SK-N-SH (cell line): ENCODE results near the gene RFXANK. TPM values are rescaled to one million over a fixed set of nuclear protein-coding genes. Genes with fewer than 3 reads are reported as not detected.

Experiments used
- CTCF ChIA-PET: fragments of 300-600, 350-600 bp; formaldehyde crosslinking; extraction: SDS; loops from one replicate; lab custom pipeline; 2021; lab: Yijun Ruan, JAX
- POLR2A ChIA-PET: fragments of 350-600 bp; sonication (Branson Sonifier 250); formaldehyde crosslinking; extraction: SDS; loops from one replicate; lab custom pipeline; 2020; ENCODE audit warnings: antibody characterized with exemption, inconsistent platforms; lab: Yijun Ruan, JAX
- DNase-seq: peaks from one replicate; pipeline ENCODE4 v3.0.0; 2012
- H2AFZ ChIP-seq: fragments of 200-600 bp; sonication (generic); 2 replicates; pipeline ENCODE4 v1.8.1; 2016; ENCODE audit warnings: antibody characterized with exemption, mild to moderate bottlenecking, low read depth
- H3F3A ChIP-seq: fragments of 200-600 bp; sonication (generic); replicated peaks from 2 replicates; pipeline ENCODE3; 2016; ENCODE audit warnings: antibody characterized with exemption, mild to moderate bottlenecking; ENCODE audit not compliant: insufficient read depth
- H3K27ac ChIP-seq, 2 experiments: fragments of 200-500 bp in 1 of 2; fragments of 200-600 bp in 1 of 2; sonication (Bioruptor generic) in 1 of 2; sonication (generic), shearing (Covaris generic) in 1 of 2; 2 replicates each; pipeline versions ENCODE4 v1.5.1 to v1.6.1; 2014 to 2016; ENCODE audit warnings: low read depth in 2 of 2, inconsistent platforms in 1 of 2, low read length in 1 of 2, mild to moderate bottlenecking in 1 of 2, mixed read lengths in 1 of 2
- H3K27me3 ChIP-seq: fragments of 200-600 bp; sonication (generic), shearing (Covaris generic); 2 replicates; pipeline ENCODE4 v1.6.1; 2016; ENCODE audit warnings: mixed run types; ENCODE audit not compliant: insufficient read depth
- H3K36me3 ChIP-seq, 2 experiments: fragments of 200-500 bp in 1 of 2; fragments of 200-600 bp in 1 of 2; sonication (Bioruptor generic) in 1 of 2; sonication (generic) in 1 of 2; replicated peaks in 1 of 2; 2 replicates each; pipeline versions ENCODE3 to v1.5.1; 2014 to 2016; ENCODE audit warnings: low read length in 1 of 2, mild to moderate bottlenecking in 1 of 2; ENCODE audit not compliant: insufficient read depth in 2 of 2, control insufficient read depth in 1 of 2
- H3K4me1 ChIP-seq, 2 experiments: fragments of 200-500 bp in 1 of 2; fragments of 200-600 bp in 1 of 2; sonication (Bioruptor generic) in 1 of 2; sonication (generic), shearing (Covaris generic) in 1 of 2; 2 replicates each; pipeline versions ENCODE4 v1.5.1 to v1.6.1; 2014 to 2016; ENCODE audit warnings: low read depth in 1 of 2, low read length in 1 of 2, mixed run types in 1 of 2; ENCODE audit not compliant: insufficient read depth in 2 of 2, control insufficient read depth in 1 of 2
- H3K4me2 ChIP-seq: fragments of 200-600 bp; sonication (generic), shearing (Covaris generic); 2 replicates; pipeline ENCODE4 v1.6.1; 2017; ENCODE audit warnings: mixed run types
- H3K4me3 ChIP-seq, 2 experiments: fragments of 200-500 bp in 1 of 2; fragments of 200-600 bp in 1 of 2; sonication (Bioruptor generic) in 1 of 2; sonication (generic), shearing (Covaris generic) in 1 of 2; 2 replicates each; pipeline versions ENCODE4 v1.5.1 to v1.8.1; 2014 to 2016; ENCODE audit warnings: low read depth in 2 of 2, inconsistent platforms in 1 of 2, low read length in 1 of 2, mild to moderate bottlenecking in 1 of 2, mixed read lengths in 1 of 2, moderate library complexity in 1 of 2
- H3K79me2 ChIP-seq: fragments of 200-600 bp; sonication (generic); 2 replicates; pipeline ENCODE4 v1.8.1; 2017; ENCODE audit warnings: mild to moderate bottlenecking; ENCODE audit not compliant: insufficient read depth
- H3K9ac ChIP-seq: fragments of 200-600 bp; sonication (generic); 2 replicates; pipeline ENCODE4 v1.6.1; 2017; ENCODE audit warnings: mixed run types
- H3K9me2 ChIP-seq: fragments of 200-600 bp; sonication (generic); 2 replicates; pipeline ENCODE4 v1.6.1; 2017; ENCODE audit warnings: mixed run types
- H3K9me3 ChIP-seq: fragments of 200-600 bp; sonication (generic); 2 replicates; pipeline ENCODE4 v1.6.1; 2017; ENCODE audit warnings: mixed run types, mild to moderate bottlenecking, moderate library complexity
- H4K20me1 ChIP-seq: fragments of 200-600 bp; sonication (generic); 2 replicates; pipeline ENCODE4 v1.6.1; 2017; ENCODE audit warnings: mild to moderate bottlenecking, mixed run types; ENCODE audit not compliant: insufficient read depth
- CHD2 ChIP-seq: fragments of 150-350 bp; IDR thresholded peaks from 2 replicates; pipeline ENCODE4 v1.6.1; 2018; ENCODE audit warnings: low read length; ENCODE audit not compliant: partially characterized antibody
- CTCF ChIP-seq: fragments of 200-600 bp; sonication (generic); IDR thresholded peaks from 2 replicates; pipeline ENCODE4 v1.6.1; 2017; ENCODE audit warnings: antibody characterized with exemption, mild to moderate bottlenecking, moderate library complexity
- EZH2phosphoT487 ChIP-seq: fragments of 200-600 bp; sonication (generic); IDR thresholded peaks from 2 replicates; pipeline ENCODE4 v1.6.1; 2017; ENCODE audit warnings: low read depth, mixed run types, mild to moderate bottlenecking, antibody characterized with exemption, moderate library complexity, borderline replicate concordance
- FOXJ3 ChIP-seq: sonication (generic); formaldehyde crosslinking; IDR thresholded peaks from 2 replicates; pipeline ENCODE4 v1.5.1; 2020; ENCODE audit warnings: mild to moderate bottlenecking, missing genetic modification reagents
- FOXM1 ChIP-seq: IDR thresholded peaks from 2 replicates; pipeline ENCODE4 v1.4.0; 2012; ENCODE audit warnings: low read depth, mild to moderate bottlenecking
- GABPA ChIP-seq: IDR thresholded peaks from 2 replicates; pipeline ENCODE4 v1.4.0; 2012; ENCODE audit warnings: low read depth, mild to moderate bottlenecking
- MAX ChIP-seq: IDR thresholded peaks from 2 replicates; pipeline ENCODE4 v1.4.0; 2012; ENCODE audit warnings: low read depth
- MXI1 ChIP-seq: IDR thresholded peaks from 2 replicates; pipeline ENCODE4 v1.6.1; 2012; ENCODE audit warnings: mild to moderate bottlenecking, low read depth, low read length, improper control_type of control experiment
- PBX3 ChIP-seq: IDR thresholded peaks from 2 replicates; pipeline ENCODE4; 2012
- POLR2AphosphoS5 ChIP-seq: IDR thresholded peaks from 2 replicates; pipeline ENCODE4 v1.6.1; 2012; ENCODE audit warnings: low read depth, low read length
- RAD21 ChIP-seq: IDR thresholded peaks from 2 replicates; pipeline ENCODE4 v1.6.1; 2012; ENCODE audit warnings: mild to moderate bottlenecking, low read length
- SMC3 ChIP-seq: IDR thresholded peaks from 2 replicates; pipeline ENCODE4 v1.6.1; 2012; ENCODE audit warnings: low read depth, low read length, improper control_type of control experiment
- TEAD4 ChIP-seq: IDR thresholded peaks from 2 replicates; pipeline ENCODE4 v1.4.0; 2012; ENCODE audit warnings: mild to moderate bottlenecking, borderline replicate concordance; ENCODE audit not compliant: insufficient read depth
- USF1 ChIP-seq: IDR thresholded peaks from 2 replicates; pipeline ENCODE4 v1.4.0; 2012; ENCODE audit warnings: low read depth, borderline replicate concordance
- YY1 ChIP-seq: IDR thresholded peaks from 2 replicates; pipeline ENCODE4 v1.4.0; 2012; ENCODE audit warnings: low read depth, mild to moderate bottlenecking
- ZBTB33 ChIP-seq: IDR thresholded peaks from 2 replicates; pipeline ENCODE4 v1.4.0; 2012; ENCODE audit warnings: low read depth, borderline replicate concordance
- WGBS: methylation state at CpG from one replicate; pipeline ENCODE4 v1.1.6; 2017; ENCODE audit warnings: low lambda C conversion rate; 5-methylcytosine and 5-hydroxymethylcytosine counted together
- polyA plus RNA-seq, 3 experiments: library from polyadenylated mRNA; depleted of rRNA; stranded (reverse); fragments of >200 nt; gene quantifications; 2 replicates each; pipeline ENCODE4 v1.2.3, GENCODE V29; 2012

RFXANK gene
- polyA plus RNA-seq, 1 of the 3 experiments (the other 2 are of a cell fraction) = 117 TPM

- ChIA-PET CTCF (interaction anchor here (0.6 to 5.5 kb wide), 11 partner anchors 9 to 305 kb away, joined by 3 to 27 read pairs (median 4); no protein-coding TSS in a partner anchor), POLR2A (no interaction called here)
- Histone ChIP-seq H3F3A (no peaks in the 10 kb centered on the region), H3K9me3 (no peaks in the 10 kb centered on the region), H3K4me1 (peaks cover 6 to 8% of the 10 kb centered on the region in 2 experiments; a peak in 2 of 4 replicates), H3K4me2 (no peak overlapping the region), H3K9ac (no peak overlapping the region), H3K36me3 (peaks cover 0 to 8% of the 10 kb centered on the region in 2 experiments), H4K20me1 (no peaks in the 10 kb centered on the region), H2AFZ (no peak overlapping the region), H3K9me2 (no peaks in the 10 kb centered on the region), H3K27ac (no peak overlapping the region), H3K27me3 (no peaks in the 10 kb centered on the region), H3K4me3 (no peak overlapping the region; a peak in 1 of 4 replicates), H3K79me2 (peaks cover 34% of the 10 kb centered on the region)
- peak; percentile 83 for DNase-seq
- 68% methylated on average over 5 of the region's 9 CpGs for WGBS
- TF ChIP-seq CTCF (peak; percentile 72), ZBTB33 (no peak), MXI1 (no peak), MAX (no peak), EZH2phosphoT487 (no peak), POLR2AphosphoS5 (no peak), TEAD4 (no peak), YY1 (no peak), FOXJ3 (no peak), GABPA (no peak), PBX3 (no peak), USF1 (no peak), FOXM1 (no peak), RAD21 (peak; percentile 67), CHD2 (no peak), SMC3 (peak; percentile 39)
Observed at GRCh38 chr19:19185853-19186740, 6.0 kb upstream of the RFXANK start.
